ENCODE data around the gene PPP1R9A.
A peak's percentile ranks its signal among the peaks of the same experiment; 100 is the strongest.

Gene PPP1R9A

DNA sequence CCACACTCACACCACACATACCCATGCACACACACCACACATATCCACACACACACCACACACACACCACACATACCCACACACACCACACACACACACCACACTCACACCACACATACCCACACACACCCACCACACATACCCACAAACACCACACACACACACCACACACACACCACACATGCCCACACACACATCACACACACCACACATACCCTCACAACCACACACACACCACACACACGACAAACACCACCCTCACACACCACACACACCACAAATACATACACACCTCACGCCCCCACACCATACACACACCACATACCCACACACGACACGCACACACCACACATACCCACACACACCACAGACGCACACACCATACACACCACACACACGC is 297.2 kb downstream of the PPP1R9A start:
- DNase-seq (ENCODE audit: low spot score): no peak

DNA sequence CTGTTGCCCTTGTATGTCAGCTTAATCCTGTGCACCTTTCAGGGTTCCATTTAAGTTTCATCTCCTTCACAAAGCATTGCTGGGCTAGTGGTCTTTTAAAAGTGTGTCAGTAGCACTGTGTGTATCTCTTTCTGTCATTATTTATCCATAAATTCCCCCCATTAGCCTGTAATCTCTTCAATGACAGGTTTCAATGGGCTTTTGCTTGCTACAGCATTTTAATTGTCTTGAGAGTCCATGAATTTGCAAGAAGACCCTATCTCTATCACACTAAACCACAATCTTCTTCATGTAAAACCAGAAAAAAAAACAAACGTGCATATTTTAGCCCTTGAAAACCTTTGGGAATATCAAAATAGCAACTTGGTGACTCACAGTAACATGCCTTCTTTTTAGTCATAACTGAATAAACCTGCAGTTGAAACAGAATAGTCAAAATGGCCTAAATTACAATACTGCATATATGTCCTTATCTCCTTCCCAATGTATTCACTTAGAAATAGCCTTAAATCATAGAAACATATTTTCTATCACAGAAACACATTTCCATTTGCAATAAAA is 298.4 kb downstream of the PPP1R9A start:
- DNase-seq (ENCODE audit: low spot score): no peak

DNA sequence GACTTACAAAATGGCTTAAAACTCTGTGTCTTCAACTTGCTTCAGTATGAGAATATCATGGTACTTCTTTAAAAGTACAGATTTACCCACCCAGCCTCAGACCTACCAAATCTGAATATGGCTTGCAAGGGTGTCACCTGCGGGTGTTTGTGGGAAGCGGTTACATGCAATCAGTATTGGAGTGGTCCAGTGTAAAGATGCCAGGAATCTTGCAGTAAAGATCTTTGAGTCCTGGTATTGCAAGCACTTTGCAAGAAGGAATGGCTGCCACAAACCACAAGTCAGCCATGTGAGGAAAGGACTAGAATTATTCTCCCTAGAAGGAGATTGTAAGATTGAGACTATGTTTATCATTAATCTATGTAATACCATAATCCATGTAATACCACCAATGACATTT is 301.9 kb downstream of the PPP1R9A start:
- DNase-seq (ENCODE audit: low spot score): no peak

DNA sequence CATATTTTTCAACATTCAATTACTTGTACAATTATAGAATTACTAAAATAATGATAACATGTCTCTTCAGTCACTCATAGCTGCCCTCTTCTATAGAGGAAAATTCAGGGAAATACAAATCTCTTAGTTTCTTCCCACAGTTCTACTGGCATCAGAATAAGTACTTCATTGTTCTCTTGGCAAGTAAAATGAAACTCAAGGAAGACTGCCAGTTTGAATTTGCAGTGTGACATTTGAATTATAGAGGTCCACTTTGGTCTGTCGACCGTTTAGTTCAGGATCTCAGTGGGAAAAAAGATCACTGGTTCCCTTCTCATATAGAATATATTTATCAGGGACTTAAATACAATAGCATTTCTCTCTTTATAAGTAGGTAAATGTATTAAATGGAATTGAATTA is 302.4 kb downstream of the PPP1R9A start:
- DNase-seq (ENCODE audit: low spot score): no peak

DNA sequence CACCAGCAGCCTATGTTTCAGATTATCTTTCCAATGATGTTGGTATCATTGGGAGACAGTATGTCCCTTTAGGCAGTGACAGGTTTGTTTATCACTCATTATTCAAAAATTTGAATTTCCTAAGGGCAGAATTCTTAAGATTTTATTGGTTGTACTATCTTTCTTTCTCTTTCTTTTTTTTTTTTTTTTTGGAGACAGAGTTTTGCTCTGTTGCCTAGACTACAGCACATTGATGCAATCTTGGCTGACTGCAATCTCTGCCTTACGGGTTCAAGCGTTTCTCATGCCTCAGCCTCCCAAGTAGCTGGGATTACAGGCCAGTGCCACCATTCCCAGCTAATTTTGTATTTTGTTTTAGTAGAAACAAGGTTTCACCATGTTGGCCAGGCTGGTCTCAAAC is 305.8 kb downstream of the PPP1R9A start:
- no peak for DNase-seq (ENCODE audit: low spot score)

DNA sequence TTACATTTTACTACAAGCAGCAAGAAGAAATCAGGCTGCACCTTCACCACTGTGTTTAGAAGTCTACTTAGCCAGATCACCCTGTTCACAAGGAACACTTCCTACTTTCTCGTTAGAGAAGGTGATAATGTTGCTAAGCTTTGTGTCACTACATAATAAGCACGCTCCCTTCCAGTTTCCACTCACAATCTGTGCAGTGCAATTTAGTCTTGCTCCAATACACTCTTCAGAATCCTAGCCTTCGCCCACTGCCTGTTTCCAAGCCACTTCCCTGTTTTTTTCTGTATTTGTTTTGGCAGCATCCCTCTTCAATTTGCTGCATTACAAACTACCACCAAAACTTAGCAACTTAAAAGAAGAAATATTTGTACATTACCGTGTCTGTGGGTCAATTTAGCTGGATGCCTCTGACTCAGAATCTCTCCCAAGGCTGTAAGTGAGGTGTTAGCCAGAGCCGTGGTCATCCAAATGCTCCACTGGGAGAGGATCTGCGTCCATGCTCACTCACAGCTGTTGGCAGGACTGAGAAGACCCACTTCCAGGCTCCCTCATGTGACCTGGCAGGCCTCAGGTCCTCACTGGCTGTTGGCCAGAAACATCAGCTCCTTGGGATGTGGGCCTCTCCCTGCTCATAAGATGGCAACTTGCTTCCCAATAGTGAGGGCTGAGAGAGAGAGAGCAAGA is 306.6 kb downstream of the PPP1R9A start:
- DNase-seq (ENCODE audit: low spot score): no peak

DNA sequence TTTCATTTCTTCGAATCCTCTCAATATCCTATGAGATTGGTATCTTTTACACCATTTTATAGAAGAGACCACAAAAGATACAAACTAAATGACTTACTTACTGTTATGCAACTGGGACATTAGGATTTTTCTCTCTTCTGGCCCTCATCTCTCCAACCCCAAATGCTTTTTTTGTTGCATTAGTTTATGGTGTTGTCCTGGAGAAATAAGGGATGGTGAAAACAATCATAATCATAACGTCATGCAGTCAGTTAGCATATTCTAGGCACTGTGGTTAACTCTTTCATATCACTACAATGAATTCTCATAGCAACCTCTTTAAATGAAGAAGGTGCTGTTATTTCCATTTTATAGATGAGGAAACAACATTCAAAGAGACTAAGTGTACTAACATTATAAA is 312.3 kb downstream of the PPP1R9A start:
- no peak for DNase-seq (ENCODE audit: low spot score)

DNA sequence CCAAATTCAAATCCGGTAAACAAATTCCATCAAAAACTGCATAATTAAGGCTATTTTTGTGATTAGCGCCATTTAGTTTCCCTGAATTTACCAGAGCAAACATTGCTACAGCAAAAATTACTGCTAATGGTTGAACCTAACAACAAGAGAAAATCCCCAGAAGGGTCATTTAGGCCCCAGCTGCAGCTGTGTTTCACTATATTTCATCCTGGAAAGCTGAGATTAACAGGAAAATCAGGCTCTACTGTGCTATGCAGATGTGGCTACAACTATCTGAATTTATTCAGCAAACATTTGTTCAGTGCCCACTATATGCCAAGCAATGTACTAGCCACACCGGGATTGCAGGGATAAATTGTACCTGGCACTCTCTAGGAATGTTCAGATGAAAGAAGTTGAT is 312.9 kb downstream of the PPP1R9A start:
- DNase-seq (ENCODE audit: low spot score): no peak

DNA sequence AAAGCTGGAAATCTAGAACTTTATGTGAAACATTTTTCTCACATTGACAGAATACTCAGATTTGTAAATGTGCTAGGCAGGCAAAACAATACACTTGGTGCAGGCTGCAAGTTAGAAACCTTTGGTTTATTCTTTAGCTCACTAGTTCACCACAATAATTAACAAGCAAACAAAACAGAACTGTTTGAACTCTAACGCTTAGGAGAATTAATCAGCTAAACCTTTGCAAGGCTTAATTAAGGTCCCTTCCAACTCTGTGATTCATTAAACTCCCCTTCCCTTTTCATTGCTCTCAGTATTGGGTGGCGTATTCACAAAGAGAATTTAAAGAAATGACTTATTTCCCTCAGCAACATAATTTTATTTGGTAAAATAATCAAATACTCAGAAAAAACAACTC is 317.9 kb downstream of the PPP1R9A start:
- no peak for DNase-seq (ENCODE audit: low spot score)

DNA sequence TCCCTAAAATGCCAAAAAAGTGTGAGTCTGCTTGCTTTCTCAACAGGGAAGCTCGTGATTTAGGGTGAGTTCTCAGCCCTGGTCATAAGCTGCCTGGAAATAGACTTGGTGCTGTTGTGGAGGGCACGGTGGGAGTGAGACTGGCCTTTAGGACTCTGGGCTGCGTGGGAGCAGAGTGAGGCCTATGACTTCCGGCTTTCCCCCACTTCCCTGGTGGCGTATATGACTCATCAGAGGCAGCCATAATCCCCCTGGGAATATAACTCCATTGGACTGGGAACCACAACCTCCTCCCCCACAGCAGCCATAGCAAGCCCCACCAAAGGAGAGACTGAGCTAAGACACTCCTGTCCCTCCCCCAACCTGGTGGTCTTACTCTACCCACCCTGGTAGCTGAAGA is 321.9 kb downstream of the PPP1R9A start:
- DNase-seq (ENCODE audit: low spot score): no peak

DNA sequence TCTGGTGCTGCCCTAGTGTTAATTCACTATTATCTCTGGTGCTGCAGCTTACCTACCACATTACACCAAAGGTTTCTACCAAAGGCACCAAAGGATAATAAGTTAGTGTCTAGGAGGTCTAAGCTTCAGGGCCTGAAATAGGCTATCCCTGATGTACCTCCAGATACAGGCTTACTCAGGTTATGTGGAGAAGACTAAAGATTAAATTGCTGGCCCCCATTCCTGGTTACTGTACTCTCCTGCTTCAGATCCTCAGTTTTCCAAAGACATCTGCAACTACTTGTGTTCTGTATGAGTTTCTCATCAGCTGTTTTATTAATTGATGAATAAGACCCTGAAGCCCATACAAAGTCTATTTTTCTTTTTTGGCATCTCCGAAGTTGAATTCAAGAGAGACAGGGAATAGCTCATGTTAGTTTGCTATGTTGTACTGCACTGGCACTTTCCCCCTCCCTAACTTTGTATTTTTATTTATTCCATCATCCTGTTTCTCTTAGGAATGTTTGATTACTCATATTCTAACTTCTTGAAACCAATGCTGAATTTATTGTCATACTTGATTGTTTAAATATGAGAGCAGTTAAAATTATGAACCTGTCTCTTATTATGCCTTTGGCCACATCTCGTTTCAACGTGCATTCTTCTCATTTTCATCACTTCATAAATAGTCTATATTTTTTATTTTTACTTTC is 331.0 kb downstream of the PPP1R9A start:
- no peak for DNase-seq (ENCODE audit: low spot score)

DNA sequence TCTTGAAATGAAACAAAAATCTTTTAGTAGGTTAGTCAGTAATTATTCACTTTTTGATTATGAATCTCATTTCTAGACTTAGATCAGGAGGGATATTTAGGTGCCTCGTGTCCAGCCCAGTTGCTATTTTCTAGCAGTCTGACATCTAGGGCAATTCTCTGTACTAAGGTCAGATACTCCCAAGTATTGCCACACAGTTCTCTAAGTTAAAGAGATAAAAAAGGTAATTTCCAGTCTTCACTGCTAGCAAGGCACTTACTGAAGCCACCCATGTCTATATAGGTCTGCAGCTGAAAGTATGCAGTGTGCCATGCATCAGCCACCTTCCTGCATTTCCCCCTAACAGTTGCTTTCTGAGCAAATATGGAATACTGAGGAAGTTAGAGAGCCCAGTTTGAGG is 333.5 kb downstream of the PPP1R9A start:
- peak; percentile 17 for DNase-seq (ENCODE audit: low spot score)

DNA sequence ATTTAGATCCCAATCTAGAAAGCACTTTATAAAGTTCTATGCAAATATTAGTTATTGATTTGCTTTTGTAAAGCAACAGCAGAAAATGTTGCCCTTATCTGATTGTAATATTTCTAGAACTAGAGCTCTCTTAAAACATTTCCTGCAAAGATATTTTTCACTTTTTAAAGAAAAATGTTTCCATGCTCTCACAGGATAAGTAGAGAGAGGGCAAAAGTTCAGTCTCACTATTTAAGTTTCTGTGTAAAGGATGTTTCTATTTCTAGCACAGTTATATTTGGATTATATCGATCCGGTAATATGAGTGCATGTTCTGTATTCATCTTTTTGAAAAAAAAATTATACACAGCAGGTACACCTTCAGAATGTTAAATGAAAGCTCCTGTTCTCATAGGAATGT is 334.9 kb downstream of the PPP1R9A start:
- no peak for DNase-seq (ENCODE audit: low spot score)

DNA sequence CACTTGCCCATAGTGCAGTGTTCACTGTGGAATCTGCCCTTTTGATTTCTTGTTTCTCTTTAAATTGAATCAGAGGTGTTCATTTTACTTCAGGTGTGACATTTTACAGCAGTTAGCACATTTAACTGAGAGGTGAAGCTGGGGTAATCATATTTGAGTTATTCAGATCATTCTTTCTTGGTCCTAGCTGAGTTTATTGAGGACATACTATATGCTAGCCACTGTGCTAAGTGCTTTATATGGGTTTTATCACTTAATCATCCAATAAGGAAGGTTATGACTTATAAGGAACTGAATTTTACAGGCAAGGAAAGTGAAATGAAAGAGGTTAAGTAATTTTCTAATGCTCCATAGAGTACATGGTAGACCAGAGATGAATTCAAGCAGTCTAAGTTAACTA is 337.2 kb downstream of the PPP1R9A start:
- DNase-seq (ENCODE audit: low spot score): no peak

DNA sequence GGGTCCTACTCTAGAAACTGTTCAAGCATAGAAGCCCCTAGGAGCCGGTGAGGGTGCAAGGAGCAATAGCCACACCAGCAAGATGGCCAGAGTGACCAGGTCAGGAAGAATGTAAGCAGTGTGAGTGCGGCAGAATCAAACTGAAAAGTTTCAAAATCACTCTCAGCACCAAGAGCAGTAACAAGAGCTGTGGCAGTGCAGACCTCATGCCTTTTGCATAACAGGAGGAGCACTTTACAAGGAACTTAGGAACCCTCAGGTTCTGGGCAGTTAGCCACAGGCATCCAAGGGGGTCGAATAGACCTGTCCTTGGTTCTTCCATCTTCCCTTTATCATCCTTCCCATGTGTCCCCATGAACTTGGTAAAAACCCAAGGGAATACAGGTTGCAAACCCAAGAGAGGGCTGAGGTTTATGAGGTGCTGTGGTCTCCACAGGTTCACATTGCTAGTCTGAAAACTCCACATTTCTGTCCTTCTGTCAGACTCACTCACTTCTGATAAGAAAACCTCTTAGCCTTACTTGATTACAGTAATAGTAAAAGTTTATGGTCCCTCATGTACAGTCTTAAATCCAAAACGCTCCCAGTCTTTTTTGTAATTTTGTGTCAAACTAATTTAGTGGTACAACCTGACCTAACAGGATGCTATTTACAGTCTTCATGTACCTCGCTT is 338.6 kb downstream of the PPP1R9A start:
- no peak for DNase-seq (ENCODE audit: low spot score)

DNA sequence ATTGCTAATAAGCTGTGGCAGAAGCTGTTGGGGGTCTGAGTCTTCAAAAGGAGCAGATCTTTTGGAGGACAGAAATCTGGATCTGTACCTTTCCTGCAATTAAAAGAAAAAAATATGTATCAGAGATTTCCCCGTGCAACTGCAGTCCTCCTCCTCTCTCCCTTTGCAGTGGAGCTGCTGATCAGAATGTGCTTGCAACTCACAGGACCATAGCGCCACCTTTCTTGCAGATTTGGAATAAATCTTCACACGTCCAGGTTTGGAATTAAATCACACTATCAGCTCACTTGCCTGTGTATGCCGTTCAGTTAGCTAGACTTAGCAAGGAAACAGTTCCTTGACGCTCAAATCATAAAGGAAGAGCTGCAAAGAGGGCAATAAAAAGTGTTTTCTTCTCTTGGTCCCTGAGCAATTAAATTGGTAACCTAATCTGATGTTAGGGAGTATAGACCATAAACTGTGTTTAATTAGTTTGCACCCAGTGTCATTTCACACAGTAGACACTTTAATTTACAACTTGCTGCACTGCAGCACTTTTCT is 339.5 kb downstream of the PPP1R9A start:
- DNase-seq (ENCODE audit: low spot score): peak; percentile 39

DNA sequence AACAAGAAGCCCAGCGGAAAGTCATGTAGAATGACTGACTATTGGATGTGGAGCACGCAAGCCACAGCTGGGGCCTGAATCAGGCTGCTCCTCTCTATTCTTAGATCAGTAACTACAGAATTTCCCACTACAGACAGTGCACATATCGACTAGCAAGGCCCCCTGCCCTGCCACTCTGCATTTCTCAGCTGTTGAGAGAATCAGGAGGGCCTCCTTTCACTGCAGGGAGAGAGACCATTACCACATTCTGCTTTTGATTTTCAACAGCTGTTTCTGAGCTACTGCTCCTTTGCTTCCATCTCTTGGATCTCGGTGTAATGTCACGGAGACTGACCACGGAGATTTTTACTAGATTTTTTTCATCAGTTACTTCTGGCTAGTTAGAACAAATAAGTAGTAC is 343.2 kb downstream of the PPP1R9A start:
- no peak for DNase-seq (ENCODE audit: low spot score)

DNA sequence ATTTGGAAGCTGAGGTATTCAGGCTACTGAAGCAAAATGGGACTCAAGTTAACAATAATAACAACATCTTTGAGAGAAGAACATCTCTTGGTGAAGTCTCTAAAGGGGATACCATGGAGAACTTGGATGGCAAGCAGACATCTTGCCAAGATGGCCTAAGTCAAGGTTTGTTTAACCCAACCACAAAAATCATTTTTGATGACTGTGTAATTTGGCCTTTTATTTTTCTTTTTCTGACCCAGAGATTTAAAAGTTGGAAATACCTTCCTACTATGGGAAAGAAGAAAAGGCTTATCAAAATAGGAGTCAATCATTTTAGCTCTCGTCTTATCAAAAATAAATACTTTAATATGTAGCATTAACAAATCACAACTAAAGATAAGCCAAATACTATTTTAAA is 344.6 kb downstream of the PPP1R9A start:
- DNase-seq (ENCODE audit: low spot score): no peak

DNA sequence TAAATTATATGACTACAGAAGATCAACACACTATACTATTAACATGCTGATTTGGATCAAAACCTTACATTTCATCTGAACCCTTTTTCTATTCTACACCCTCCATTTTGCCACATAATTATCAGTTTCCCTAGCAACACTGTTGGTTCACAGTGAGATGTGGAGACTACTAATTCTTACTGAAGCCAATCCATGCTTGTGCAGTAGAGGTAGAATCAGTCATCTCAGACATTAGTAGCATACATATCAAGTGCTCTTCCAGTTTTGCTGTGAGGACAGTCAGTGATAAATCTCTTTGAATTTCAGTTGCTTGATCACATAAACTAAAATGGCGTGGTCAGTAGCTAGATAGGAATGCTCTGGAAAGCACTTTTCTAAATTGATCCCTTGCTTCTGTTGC is 346.6 kb downstream of the PPP1R9A start:
- no peak for DNase-seq (ENCODE audit: low spot score)

DNA sequence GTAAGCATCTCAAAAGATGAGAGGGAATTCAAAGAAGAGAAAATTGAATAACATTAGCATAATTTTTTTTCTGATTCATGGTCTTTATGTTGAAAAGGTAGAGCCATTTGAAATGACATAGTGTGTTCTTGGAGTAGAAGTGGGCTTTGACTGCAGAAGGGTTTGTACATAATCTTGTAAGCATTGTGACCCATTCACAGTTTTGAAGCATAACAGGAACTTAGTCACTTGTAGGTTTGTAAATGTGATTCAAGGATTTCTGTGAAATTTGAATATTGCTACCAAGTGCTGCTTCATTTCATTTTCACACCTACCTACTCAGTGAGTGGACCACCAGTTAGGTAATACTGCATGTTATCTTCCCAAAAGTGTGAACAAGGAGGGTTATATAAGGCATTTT is 348.3 kb downstream of the PPP1R9A start:
- no peak for DNase-seq (ENCODE audit: low spot score)

DNA sequence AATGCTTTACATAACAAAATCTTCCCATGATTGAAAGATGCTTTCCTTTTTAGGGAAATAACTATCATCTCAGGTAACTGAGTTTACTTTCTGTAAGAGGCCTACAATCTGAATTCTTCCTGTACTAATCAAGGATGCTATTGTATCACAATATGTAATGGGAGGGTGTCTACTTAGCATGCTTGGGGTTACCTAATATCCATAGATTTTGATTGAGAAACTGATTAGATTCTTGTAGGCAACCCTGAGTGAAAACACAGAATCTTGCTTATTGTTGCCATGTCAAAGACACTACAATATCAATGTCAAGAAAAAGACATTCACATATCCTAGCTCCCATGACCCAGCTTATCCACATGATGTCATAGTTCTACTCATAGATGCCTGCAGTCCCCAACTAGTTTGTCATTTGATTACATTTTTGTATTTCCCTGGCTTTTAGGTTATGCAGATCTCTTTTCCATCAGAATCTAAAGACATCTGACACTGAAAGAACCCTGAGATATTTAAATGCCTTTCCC is 354.6 kb downstream of the PPP1R9A start:
- no peak for DNase-seq (ENCODE audit: low spot score)

DNA sequence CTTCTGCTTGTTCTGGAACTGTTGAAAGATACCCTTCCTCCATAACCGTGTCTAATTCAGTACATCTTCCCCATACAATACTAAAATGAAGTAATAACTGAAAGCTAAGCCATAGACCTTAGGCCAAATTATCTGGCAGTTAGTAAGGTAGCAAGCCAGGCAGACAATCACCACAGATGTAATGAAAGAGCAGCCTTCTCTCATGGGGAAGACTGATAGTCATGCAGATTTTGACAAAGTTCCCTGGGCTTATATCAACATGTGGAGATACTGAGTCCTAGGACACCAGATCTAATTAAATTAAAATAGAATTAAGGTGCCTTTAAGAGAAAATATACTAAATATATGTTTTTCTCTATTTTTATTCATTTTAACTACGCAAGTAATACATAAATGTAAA is 355.5 kb downstream of the PPP1R9A start:
- DNase-seq (ENCODE audit: low spot score): no peak

Data from HuH-7 (cell line).